Measurements from ENCODE around the gene MIS12. TPM values are rescaled to one million over a fixed set of nuclear protein-coding genes. Genes with fewer than 3 reads are reported as not detected.

MIS12 gene
- total RNA-seq, 1 experiment from 2014 or later, result 13.6 TPM

DNA sequence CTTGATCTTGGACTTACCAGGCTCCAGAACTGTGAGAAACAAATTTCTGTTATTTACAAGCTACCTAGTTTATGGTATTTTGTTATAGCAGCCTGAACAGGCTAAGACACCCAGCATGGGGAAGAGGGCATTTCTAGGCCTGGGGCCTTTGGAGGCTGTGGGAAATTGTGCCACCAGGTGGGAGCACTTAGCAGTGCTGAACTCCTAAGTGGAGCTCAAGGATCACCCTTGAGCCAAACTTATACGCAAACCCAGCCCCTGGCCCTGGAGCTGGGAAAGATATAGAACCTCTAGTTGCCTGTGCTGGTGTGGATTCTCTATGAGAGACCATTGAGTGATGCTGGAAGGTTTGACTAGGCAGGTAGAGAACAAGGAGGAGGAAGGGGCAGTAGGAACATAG is 36.1 kb downstream of the MIS12 start:
- intact Hi-C loops (cut with micrococcal nuclease; ENCODE audit: unreplicated experiment), result no loop called here
- Mint-ChIP-seq H3K36me3 (ENCODE audit: insufficient read depth, unreplicated experiment) (no peaks in the 10 kb centered on the region), H3K4me3 (ENCODE audit: low read depth, unreplicated experiment) (no peak overlapping the region), H3K27ac (ENCODE audit: unreplicated experiment) (no peak overlapping the region), H3K4me1 (ENCODE audit: low read depth, unreplicated experiment) (no peaks in the 10 kb centered on the region), H3K9me3 (ENCODE audit: low read depth, unreplicated experiment) (peaks cover 6% of the 10 kb centered on the region), H3K27me3 (ENCODE audit: unreplicated experiment) (peaks cover 62% of the 10 kb centered on the region)
- CTCF ChIA-PET, result no interaction called here
- BruUV-seq (replicated peaks), result no TSS peak
- DNase-seq, result no peak
- TF ChIP-seq, protein P1, sequence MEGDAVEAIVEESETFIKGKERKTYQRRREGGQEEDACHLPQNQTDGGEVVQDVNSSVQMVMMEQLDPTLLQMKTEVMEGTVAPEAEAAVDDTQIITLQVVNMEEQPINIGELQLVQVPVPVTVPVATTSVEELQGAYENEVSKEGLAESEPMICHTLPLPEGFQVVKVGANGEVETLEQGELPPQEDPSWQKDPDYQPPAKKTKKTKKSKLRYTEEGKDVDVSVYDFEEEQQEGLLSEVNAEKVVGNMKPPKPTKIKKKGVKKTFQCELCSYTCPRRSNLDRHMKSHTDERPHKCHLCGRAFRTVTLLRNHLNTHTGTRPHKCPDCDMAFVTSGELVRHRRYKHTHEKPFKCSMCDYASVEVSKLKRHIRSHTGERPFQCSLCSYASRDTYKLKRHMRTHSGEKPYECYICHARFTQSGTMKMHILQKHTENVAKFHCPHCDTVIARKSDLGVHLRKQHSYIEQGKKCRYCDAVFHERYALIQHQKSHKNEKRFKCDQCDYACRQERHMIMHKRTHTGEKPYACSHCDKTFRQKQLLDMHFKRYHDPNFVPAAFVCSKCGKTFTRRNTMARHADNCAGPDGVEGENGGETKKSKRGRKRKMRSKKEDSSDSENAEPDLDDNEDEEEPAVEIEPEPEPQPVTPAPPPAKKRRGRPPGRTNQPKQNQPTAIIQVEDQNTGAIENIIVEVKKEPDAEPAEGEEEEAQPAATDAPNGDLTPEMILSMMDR (IDR thresholded peaks at IDR 0.05; ENCODE audit: unreplicated experiment), result no peak

DNA sequence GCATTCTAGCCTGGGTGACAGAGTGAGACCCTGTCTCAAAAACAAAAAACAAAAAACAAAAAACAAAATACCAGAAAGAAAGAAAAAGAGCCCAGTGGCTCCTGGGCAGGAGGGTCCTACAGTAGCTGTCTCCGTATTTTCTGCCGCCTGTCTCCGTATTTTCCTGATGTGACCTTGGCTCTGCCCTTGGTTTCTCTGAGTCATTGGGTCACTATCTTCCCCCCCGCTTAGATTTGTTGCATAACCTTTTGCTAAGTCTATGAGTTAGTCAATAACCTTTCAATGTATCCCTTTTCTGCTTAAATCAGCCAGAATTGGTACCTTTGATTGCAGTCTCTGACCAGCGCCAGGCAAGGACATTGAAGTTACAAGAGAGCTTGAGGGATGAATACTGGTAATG is 36.9 kb downstream of the MIS12 start:
- Mint-ChIP-seq H3K36me3 (ENCODE audit: insufficient read depth, unreplicated experiment) (no peaks in the 10 kb centered on the region), H3K27ac (ENCODE audit: unreplicated experiment) (no peak overlapping the region), H3K4me1 (ENCODE audit: low read depth, unreplicated experiment) (no peaks in the 10 kb centered on the region), H3K9me3 (ENCODE audit: low read depth, unreplicated experiment) (peaks cover 1% of the 10 kb centered on the region), H3K27me3 (ENCODE audit: unreplicated experiment) (peaks cover 60% of the 10 kb centered on the region), H3K4me3 (ENCODE audit: low read depth, unreplicated experiment) (no peak overlapping the region)
- no peak for DNase-seq
- CTCF ChIA-PET, result no interaction called here
- intact Hi-C loops (cut with micrococcal nuclease; ENCODE audit: unreplicated experiment), result no loop called here
- TF ChIP-seq, protein P1 (IDR thresholded peaks at IDR 0.05; ENCODE audit: unreplicated experiment), result no peak
- BruUV-seq (replicated peaks), result no TSS peak

DNA sequence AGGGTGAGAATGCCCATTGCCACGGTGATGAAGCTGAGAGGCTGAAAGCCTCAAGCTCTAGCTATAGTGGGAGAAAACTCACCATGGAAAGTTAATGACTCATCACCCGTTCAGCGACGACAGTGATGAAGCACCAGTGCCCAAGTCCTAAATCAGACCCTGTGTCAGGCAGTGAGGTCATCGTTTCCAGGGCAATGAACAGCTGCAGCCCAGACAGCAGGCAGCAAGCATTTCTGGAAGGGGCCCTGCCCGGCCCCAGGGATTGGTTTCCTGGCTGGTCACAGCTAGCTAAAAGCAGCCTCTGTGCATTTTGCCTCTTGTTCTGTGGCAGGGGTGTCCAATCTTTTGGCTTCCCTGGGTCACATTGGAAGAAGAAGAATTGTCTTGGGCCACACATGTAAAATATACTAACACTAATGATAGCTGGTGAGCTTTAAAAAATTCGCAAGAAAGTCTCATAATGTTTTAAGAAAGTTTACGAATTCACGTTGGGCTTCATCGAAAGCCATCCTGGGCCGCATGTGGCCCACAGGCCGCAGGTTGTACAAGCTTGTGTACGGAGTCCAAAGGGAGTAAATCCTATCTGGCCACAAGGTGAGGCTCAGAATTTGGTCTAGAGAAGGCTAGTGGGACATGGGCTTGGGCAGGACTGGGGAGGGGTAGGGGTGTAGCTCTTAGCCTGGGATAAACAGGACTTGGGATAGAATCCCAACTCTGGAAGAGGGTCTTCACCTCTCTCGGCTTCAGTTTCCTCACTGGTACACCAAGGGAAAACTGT is 40.6 kb downstream of the MIS12 start:
- Mint-ChIP-seq H3K4me3 (ENCODE audit: low read depth, unreplicated experiment) (no peak overlapping the region), H3K4me1 (ENCODE audit: low read depth, unreplicated experiment) (no peaks in the 10 kb centered on the region), H3K36me3 (ENCODE audit: insufficient read depth, unreplicated experiment) (no peaks in the 10 kb centered on the region), H3K27ac (ENCODE audit: unreplicated experiment) (no peak overlapping the region), H3K27me3 (ENCODE audit: unreplicated experiment) (peaks cover 71% of the 10 kb centered on the region), H3K9me3 (ENCODE audit: low read depth, unreplicated experiment) (no peaks in the 10 kb centered on the region)
- intact Hi-C loops (cut with micrococcal nuclease; ENCODE audit: unreplicated experiment), result no loop called here
- no TSS peak for BruUV-seq (replicated peaks)
- peak; percentile 6 for DNase-seq
- TF ChIP-seq, protein P1 (IDR thresholded peaks at IDR 0.05; ENCODE audit: unreplicated experiment), result no peak
- CTCF ChIA-PET, result no interaction called here

DNA sequence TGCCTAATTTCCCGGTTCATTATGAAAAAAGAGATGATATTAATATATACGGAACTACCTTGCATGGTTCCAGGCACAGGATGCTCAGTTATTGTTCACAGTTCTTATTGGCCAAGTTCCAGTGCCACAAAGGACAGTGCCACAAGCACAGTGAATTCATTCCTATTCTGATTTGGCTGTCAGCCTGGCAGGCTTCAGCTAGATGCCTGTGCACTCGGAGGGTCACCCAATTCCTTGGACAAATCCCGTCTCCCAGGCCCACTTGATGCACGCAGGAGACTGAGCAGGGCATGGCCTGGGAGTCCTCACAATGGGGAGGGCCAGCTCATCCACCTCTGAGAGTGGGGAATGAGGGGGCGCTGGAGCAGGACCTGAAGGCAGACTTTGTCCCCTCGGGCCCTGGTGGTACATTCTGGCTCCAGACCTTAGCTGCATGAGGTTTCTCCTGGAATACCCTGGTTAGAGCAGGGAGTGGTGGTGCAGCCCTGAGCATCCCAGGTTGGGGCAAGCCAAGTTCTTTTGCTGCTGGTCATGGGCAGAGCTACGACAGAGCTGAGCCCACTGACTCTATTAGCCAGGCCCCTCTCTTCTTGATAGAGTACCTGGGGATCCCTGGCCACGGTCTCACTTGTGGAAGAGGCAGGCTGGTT is 41.4 kb downstream of the MIS12 start:
- Mint-ChIP-seq H3K27me3 (ENCODE audit: unreplicated experiment) (peaks cover 73% of the 10 kb centered on the region), H3K4me1 (ENCODE audit: low read depth, unreplicated experiment) (no peaks in the 10 kb centered on the region), H3K4me3 (ENCODE audit: low read depth, unreplicated experiment) (no peak overlapping the region), H3K36me3 (ENCODE audit: insufficient read depth, unreplicated experiment) (peaks cover 3% of the 10 kb centered on the region), H3K9me3 (ENCODE audit: low read depth, unreplicated experiment) (no peaks in the 10 kb centered on the region), H3K27ac (ENCODE audit: unreplicated experiment) (no peak overlapping the region)
- intact Hi-C loops (cut with micrococcal nuclease; ENCODE audit: unreplicated experiment), result no loop called here
- CTCF ChIA-PET, result no interaction called here
- TF ChIP-seq, protein P1 (IDR thresholded peaks at IDR 0.05; ENCODE audit: unreplicated experiment), result no peak
- DNase-seq, result no peak
- BruUV-seq (replicated peaks), result no TSS peak

Data from Calu3 (cell line).